Stimulated activated CD4-positive, alpha-beta T cell treated with anti-CD3 and anti-CD28 coated beads, Interleukin-2, amount 100 ng/mL, for 24 hours (primary cell): ENCODE data around the gene CACNA1G.

Experiments
- DNase-seq, 2 donors: peaks; one replicate each; pipeline ENCODE4 v3.0.0-alpha.2; 2020

CACNA1G gene

DNA sequence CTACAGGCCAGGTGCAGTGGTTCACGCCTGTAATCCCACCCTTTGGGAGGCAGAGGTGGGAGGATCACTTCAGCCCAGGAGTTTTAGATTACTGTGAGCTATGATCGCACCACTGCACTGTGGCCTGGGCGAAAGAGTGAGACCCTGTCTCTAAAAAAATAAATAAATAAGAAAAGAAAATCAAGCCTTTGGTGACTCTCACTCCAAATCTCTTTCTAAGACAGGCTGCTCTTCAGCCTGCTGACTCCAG is 75.1 kb downstream of the CACNA1G start:
- no peak for DNase-seq

DNA sequence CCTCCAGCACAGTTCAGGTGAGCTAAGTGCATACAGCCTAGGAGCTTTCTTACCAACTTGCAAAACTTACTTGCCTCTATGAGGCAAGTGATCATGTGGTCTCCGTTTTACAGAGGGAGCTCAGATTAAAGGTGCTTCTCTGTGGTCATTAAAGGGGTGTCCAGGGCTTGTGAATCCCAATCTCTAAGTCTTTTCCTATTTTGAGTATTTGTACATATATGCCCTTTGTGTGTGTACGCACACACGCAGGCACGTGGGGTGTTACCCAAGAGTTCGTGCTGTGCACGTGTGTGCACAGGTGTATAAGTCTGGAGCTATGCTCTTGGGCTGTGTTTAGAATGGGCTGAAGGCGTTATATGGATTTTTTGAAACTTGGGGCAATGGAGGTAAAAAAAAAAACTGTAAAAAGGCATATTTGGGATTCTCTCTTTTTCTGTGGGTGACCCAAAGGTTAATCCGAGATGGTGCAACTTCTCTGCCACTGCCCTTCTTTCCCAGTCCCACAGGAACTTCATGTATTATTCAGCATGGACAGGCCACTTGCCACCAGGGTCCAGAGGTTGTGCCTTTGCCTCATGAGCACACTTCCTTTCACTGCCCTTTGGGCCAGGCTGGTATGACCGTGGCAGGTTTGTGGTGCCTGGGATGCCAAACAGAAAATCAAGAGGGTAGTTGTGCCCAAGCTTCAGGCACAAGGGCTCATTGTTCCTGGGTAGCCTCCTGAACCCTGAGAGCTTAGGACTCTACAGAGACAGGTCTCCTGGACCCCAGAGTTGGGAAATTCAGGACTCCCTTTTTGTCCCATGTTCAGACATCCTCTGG is 75.7 kb downstream of the CACNA1G start:
- no peak for DNase-seq

DNA sequence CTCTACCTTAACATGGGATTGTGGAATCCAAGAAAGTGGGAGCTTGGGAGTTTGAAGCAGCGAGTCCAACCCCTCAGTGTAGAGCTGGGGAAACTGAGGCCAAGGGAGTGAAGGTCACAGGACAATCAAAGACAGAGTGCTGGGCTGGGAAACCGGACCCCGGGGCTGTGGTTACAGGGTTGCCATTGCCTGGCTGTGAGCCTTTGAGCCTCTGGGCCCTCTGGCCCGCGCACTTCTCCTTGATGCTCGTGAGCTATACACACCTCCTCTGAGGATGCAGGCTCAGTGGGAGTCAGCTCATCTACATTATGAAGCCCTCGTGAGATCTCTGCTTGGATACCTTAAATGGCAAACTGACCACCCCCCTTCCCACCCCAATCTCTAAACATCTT is 76.3 kb downstream of the CACNA1G start:
- DNase-seq = no peak

DNA sequence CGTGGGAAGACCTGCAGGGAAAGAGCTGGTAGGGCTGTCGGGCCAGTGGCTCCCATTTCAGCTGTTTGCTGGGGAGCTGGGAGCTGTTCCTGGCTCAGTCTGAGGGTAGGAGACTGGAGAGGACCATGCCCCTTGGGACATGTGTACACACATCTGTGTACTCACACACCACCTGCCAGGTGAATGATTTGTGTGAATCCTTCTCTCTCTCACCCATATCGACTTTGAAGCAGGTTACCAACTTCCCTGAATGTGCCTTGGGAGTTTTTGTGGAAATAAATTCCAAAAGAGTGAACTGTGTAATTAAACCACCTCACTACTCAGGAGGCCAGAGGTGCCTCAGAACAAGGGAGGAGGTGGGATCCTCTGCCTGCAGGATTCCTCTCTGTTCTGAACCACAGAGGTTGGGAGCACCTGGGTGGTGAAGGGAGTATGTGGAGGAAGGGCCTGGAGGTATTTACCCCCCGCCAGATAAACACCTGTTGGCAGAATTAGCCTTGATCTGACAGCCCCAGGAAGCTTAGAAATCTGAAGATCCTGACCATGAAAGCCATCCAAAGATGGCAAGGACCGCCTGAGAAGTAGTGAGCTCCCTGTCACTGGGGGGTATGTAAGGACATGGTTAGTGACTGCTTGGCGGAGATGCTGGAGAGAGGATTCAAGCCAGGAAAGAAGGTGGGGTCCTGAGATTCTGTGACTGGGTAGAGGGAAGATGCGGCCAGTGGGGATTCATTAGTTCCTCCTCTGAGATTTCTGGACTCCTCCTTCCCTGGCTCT is 77.5 kb downstream of the CACNA1G start:
- DNase-seq = no peak

DNA sequence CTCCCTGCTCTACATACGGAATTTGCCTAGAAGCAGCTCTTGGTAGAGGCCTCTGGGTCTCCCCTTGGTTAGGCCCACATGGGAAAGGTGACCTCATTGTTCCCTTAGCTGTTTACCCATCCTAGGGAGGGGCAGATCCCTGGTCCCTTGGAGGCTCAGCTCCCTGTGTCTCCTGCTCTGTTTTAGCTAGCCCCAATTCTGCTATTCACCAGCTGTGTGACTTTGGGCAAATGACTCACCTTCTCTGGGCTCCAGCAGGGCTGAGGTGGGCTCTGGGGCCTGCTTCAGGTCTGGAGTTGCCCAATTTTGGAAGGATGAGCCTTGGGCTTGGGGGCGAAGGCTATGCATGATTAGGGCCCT is 78.1 kb downstream of the CACNA1G start:
- DNase-seq = no peak

DNA sequence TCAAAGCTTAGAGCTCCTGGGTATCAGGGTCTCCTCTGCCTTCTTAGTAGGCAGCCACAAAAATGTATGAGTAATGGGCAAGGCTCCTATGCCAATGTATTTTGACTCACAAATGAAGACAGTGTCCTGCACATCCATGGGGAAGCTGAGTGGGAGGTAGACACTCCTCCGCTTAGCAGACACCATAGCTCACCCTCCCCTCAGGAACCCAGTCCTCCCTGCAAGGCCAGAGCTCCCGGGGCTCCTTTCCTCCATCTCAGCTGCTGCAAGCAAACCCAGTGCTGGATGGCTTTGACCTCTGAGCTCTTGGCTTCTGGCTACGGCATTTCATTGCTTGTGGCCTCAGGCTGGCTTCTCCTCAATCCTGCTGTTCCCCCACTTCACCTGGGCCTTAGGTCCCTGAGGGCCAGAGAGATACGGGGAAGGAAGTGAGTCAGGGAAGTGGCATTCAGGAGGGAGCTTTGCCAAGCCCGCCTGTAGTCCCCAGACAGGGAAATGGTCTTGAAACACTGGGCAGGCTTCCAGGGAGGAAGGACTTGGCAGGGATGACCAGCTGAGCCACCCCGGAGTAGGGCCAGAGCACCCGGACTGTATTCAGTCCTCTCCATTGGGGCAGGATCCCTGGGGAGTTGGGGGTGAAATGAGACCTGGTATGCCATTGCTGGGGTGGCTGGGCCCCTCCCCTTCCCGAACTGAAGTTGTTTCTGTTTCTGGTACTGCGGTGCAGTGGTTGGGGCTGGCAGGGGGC is 78.6 kb downstream of the CACNA1G start:
- no peak for DNase-seq

DNA sequence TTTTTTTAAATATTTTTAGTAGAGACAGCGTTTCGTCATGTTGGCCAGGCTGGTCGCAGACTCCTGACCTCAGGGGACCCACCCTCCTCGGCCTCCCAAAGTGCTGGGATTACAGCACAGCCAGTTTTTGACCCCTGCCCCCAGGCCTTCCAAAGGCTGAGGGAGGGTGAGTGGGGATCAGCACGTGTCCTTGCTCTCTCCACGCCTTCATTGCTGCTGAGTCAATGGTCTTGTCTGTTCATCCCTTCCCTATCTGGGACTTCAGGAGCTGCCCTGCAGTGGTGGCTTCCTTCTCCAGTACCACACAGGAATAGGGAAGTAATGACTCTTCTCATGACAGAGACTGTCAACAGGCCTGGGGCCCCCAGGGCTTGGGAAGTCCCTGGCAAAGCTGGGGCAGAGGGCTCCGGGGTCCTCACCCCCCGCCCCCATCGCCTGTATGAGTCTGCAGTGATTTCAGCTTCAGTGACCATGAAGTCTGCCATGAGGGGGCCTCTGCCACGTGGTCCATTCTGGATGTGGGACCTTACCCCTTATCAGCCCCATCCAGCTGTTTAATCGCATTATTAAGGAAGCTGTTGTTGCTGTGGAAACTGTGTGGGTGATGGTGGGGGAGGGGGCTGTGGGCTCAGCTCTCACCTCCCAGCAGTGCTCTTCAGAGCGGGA is 80.3 kb downstream of the CACNA1G start:
- no peak for DNase-seq

DNA sequence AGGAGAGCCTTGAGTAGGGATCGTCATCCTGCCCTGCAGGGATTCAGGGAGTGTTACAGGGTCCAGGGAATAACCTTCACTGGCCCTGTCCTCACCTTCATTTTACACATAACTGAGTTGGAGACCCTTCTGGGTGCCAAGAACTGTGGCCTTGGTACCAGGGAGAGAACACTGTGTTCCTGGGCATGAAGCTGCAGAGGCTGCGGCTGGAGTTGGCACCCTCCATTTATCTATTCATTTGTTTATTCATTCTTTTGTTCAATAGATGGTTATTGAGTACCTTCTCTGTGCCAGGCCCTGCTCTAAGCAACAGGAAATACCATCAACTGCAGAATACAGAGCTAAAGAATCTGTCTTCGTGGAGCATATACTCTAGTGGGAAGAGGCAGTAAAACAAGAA is 80.8 kb downstream of the CACNA1G start:
- no peak for DNase-seq

DNA sequence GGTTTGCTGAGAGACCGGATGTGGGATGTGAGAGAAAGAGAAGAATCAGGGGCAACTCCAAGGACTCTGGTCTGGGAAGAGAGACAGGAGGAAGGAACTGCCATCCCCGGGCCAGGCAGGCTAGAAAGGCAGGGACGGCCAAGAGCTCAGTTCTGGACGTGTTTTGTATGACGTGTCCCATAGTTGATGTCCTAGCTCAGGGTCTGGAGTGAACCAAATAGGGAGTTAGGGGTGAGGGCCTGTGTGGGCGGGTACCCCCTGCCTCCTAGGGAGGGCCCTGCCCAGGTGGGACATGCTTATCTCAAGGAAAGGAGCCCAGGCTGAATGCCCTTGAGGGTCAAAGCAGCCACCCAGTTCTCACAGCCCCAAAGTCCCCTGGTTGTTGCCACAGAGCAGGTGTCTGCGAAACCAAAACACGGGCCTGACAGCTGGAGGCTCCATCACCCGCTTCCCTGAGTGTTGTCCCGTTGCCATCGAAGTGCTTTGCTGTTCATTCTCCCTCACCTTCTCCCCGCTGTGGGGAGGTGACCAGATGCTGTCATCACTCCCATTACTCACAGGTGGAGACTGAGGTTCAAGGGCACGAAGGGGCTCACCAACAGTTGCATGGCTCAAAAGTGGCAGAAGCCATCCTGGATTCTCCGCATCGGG is 81.7 kb downstream of the CACNA1G start:
- no peak for DNase-seq

DNA sequence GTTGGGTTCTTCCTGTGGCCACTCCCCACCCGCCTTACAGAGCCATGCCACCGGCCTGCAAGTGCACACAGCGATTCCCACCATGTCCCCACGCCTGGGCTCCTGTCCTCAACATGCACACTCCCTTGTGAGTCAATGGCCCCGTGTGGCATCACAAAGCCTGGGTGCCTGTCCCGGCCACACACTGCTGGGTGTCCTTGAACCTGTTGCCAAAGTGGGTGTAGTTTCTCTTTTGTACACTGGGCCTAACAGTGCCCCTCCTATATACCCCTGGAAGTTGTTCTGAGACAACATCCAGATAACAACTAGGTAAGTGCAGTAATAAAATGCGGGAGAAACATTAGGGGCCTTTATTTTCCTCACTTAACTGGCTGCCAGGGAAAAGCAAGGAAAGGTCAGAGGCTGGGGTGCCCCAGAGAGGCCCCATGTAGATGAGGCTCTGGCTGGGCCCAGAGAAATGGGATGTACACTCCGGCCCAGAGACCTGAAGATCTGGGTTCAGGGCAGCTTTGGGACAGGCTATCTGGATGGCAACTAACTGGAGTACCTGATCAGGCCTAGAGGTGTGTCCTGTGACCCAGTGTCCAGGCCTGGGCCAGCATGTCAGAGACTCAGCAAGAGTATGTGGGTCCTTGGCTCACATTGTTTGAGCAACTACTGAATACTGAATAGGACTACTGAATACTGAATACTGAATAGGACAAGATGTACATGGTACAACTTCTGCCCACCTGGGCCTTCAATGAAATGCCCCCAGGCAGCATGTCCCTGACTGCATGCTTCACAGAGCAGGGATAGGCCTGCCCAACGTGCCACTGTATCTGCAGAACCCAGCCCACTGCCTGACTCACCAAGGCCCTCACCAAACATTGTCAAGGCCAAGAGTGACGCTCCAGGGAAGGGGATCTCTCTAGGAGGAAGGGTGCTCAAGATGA is 82.5 kb downstream of the CACNA1G start:
- DNase-seq = no peak

DNA sequence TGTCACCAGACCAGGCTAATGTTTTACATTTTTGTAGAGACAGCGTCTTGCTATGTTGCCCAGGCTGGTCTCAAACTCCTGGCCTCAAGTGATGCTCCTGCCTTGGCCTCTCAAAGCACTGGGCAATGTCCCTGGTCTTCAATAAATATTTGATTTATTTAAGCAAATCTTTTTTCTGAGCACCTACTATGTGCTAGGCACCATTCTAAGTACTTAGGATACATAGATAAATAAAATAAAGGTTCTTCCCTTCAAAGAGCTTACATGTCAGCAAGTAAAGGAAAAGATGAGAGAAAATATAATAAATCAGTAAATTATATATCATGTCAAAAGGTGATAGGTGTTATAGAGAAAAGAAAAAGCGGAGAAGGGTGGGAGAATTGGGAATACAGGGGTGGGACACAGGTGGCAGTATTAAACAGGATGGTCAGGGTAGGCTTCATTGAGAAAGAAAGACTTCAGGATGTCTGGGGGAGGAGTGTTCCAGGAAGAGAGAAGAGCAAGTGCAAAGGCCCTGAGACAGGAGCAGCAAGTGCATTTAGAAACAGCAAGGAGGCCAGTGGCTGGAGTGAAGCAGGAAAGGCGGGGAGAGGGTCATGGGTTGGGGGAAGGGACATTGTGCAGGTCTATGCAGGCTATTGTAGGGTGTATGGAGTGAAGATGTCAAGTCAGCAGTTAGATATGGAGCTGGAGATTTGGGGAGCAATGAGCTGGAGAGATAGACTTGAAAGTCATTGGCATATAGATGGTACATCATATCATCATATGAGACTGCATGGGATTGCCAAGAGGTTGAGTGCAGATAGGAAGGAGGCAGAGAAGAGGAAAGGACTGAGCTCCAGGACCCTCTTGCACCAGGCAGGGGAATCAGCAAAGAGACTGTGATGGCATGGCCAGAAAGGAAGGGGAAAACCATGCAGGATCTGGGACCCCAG is 85.5 kb downstream of the CACNA1G start:
- DNase-seq = no peak

DNA sequence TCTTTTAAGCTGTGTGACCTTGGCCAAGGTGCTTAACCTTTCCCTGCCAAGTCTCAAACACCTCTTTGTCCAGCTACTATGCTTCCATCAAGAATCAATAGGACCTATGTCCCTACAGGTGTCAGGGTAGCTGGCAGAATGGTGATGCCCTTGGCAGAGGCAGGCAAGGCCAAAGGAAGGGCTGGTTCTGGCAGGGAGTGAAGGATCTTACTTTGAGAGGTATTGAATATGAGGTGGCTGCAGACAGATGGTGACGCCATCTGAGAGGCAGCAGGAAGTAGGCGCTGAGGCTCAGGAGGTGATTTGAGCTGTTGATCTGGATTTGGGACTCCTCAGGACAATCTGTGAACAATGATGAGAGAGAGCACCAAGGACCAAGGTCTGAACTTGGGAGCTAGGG is 86.7 kb downstream of the CACNA1G start:
- DNase-seq = no peak

DNA sequence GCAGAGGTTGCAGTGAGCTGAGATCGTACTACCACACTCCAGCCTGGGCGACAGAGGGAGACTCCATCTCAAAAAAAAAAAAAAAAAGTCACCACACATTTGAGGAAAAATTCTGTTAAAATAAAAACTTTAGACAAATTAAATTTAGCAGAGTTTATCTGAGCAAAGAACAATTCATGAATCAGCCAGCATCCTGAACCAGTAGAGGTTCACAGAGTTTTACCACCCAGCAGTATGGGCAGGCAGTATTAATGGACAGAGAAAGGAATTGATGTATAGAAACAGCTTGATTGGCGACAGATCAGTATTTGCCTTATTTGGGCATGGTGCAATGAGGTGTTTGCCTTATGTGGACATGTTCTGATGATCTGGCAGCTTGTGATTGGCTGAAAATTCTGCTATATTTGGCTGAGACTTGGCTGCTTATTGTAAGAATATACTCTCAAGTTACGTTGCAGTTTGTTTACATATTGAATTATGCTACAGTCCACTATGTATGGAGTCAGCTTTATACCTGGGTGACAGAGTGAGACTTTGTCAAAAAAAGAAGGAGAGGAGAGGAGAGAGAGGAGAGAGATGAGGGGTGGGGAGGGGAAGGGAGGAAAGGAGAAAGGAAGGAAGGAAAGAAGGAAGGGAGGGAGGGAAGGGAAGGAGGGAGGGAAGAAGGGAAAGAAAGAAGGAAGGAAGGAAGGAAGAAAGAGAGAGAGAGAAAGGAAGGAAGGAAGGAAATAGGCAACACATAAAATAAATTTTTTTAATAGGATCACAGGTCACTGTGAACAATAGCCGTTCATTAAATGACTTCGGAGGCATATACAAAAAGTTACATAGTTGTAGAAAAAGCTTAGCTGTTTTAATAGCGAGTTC is 88.8 kb downstream of the CACNA1G start:
- DNase-seq = no peak

DNA sequence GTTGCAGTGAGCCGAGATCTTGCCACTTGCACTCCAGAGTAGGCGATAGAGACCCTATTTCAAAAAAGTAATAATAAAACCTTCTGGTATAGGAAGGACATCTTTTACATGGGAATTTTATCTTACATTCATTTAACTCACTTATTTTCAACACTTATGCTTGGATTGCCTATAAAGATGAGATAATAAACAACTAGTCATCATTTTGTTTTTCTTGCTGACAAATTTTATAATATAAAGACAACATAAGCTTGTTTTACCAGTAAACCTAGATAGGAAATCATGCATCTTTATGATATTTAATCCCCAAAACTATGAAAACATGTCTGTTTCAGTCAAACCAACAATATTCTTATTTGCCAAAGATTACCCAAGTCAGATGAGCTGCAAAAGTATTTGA is 91.1 kb downstream of the CACNA1G start:
- DNase-seq = no peak

DNA sequence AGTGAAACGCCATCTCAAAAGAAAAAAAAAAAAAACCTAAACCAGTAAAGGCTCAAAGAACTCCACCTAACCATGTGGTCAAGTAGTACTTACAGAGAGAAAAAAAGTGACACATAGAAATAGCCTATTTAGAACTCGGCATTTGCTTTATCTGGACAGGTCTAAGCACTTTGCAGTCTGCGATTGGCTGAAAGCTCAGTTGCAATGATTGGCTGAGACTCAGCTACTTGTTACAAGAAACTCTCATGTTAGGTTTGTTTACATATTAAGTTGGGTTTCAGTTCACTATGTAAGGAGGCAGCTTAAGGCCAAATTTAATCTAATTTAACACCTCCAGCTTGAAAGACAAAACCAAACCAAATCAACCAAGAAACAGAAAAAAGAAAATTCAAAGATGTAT is 93.2 kb downstream of the CACNA1G start:
- DNase-seq = no peak

DNA sequence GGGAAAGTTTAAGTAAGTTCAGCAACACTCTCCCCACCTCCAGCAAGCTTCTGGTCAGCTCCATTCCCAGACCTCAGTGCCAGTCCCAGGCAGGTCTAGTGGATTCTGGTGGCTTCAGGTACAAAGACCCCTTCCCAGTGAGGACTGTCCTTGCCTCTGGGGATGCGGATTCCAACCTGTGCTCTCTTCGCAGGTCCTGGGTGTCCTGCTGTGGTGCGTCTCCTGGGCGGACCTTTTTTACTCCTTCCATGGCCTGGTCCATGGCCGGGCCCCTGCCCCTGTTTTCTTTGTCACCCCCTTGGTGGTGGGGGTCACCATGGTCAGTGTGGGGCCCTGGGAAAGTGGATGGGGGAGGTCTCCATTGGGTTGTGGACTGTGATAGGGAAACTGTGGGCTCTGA is 96.0 kb downstream of the CACNA1G start:
- DNase-seq = no peak

DNA sequence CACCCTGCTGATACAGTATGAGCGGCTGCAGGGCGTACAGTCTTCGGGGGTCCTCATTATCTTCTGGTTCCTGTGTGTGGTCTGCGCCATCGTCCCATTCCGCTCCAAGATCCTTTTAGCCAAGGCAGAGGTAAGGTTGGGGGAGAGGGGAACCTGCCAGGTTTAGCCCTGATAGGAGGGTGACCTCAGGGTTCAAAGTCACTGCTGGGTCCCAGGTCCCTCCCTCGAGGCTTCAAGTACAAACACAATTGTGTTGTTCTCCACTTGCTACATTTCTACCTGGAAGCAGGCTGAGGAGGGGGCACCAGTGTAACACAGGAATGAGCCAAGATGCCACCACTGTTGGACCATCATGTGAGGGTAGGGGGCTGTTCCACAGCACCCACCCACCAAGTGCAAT is 96.5 kb downstream of the CACNA1G start:
- DNase-seq = no peak

DNA sequence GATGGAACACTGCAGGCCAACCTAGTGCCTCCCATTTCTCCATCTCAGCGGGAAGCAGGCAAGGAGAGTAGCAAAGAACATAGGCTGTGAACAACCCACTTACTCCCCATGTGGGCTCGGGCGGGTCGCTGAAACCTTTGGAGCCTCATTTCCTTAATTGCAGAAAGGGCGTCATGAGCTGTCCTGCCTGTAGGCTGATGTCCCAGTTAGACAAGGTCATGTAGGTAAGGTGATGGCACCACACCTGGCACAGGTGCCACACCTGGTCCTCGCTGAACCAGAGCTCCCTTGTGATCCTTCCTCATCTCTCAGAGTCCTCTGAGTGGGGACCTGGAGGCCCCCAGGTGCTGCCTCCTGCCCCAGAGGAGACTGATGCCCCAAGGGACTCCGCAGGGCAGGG is 97.1 kb downstream of the CACNA1G start:
- DNase-seq = no peak

DNA sequence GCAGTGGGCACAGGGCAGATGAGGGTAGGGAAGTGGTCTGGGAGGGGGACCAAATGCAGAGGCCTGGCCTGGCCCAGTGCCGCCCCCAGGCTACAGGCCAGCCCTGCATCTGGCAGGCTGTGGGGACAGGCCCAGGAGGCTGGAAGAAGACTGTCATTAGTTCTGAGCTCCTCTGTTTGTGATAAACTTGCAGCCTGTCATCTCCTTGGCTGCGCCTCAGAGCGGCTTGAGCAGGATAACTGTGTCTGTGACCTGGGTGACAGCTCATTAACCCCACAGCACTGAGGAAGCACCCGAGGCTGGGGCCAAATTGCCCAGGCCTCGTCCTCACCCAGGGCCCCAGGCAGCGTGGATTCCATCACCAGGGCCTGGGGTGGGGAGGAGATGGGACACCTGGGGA is 98.1 kb downstream of the CACNA1G start:
- DNase-seq = no peak

DNA sequence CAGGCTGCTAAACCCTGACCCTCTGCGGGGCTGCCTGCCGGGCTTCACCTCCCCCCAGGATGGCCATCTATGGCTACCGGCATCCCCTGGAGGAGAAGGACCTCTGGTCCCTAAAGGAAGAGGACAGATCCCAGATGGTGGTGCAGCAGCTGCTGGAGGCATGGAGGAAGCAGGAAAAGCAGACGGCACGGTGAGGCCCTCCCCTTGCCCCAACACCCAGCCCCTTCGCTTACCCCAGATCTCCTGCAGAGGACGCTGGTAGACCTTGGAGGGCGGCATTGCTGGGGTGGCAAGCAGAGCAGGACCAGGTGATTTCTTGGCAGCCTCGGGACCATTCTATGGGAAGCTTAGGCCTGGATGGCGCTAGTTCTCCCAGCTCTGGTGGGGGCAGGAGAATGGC is 98.7 kb downstream of the CACNA1G start:
- DNase-seq = no peak
